RKO (cell line): ENCODE results near the gene XRCC4.
A peak's percentile ranks its signal among the peaks of the same experiment; 100 is the strongest.
"Not testable (repeated sequence)": the region's sequence is repeated elsewhere in the genome, so short reads cannot be mapped to it uniquely, and the experiment has no call there.

Source experiments
- DNase-seq: peaks from one replicate; pipeline ENCODE4 v3.0.0-alpha.2; 2016; ENCODE audit warnings: low spot score

The XRCC4 gene

DNA sequence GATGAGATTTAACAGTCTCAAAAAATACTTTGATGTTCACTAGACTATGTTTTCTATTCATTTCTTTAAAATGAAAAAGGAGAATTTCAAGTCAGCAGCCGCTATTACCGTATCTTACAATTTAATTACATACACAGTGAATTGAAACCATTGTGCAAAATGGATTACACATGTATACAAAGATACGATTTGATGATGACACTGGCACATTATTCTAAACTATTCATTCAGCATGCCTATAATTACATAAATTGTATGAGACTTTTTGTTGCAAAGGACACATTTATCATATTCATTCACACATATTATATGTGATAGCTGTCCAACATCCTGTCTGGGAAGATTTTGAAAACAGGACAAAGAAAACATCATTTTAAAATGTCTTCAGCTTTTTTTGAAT lies 275.9 kb downstream of the XRCC4 start:
- DNase-seq, result no peak

DNA sequence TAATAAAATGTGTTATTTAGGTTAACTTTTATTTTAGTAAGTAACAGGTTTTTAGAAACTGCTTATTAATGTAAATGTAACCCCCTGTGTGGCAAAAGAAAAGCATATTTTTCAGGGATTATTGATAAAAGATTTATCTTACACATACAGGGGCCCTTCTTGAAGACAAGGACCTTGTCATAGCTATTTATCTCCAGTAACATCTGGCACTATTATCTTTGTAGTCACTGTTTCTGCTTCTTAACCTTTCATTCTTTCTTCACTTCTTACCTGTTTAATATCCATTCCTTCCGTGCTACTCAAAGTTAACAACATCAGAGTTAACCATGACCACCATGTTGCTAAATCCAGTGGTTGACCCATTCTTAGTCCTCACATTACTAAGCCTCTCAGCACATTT lies 276.4 kb downstream of the XRCC4 start:
- no peak for DNase-seq

DNA sequence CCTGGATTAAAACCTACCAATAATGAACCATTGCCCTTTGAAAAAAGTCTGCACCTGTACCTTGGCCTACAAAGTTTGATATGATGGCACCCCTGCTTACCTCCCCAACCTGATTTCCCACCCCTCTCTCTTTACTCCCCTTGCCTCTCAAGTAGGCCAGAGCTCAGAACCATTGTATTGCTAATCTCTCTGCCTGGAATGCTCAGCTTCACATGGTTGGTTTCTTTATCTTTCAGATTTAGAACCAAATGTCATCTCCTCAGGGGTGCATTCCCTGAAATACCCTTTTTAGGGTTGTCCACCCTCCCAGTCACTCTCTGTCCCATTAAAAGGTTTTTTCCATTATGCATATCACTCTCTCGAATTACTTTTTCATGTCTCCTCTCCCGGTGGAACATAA lies 277.6 kb downstream of the XRCC4 start:
- no peak for DNase-seq

DNA sequence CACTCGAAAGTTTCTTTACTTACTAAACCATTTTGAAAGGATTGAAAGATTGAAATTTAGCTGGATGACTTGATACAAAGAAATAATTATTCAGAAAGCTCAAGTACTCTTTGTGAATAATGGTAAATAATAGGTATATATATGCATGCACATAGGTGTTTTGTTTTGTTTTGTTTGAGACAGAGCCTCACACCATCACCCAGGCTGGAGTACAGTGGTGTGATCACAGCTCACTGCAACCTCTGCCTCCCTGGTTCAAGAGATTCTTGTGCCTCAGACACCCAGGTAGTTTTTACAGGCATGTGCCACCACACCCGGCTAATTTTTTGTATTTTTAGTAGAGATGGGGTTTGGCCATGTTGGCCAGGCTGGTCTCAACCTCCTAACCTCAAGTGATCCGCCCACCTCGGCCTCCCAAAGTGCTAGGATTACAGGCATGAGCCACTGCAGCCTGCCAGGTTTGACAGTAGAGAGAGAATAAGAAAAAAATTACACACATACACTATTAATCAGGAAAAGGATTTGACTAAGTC lies 278.2 kb downstream of the XRCC4 start:
- not testable (repeated sequence) for DNase-seq

DNA sequence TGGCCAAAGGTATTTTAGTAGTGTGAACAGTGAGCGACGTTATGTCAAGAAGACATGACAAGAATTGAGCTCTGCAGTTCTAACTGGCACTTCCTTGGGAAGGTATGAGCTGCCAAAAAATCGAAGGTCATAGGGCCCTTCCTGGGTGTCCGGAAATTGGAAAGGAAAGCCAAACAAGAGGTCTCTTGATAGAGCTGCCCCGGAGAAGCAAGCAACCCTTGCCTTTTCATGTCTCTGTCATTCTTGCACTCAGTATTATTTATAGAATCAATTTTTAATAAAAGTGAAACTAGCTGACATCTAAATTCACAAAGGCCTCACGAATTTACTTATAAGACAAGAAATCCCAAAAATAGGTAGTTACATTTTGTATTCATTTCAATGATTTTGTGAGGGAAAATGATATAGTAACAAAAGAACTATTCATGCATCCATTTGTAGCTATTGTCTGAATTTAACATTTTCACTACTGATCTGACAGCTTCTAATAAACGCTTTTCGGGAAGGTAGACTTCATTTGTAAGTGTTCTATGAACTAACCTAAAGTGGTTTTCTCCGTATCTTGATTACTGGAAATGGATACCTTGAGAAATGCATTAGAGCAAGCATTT lies 280.4 kb downstream of the XRCC4 start:
- no peak for DNase-seq

DNA sequence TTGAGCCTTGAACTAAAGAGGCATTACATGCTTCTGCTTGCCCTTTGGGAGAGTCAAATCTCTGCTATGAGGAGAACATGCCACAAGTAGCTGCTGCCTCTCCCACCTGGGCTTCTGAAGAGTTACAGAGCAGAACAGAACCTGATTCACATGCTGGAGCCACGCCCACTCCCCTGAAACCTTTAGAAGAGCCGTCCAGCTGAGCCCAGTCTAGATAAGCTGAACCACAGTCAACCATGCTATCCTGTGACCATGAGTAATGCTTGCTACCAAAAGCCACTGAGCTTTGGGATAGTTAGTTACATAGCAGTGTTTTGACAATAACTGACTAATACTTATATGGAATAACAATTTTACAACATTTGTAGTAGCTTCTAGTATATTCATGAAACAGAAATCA lies 283.2 kb downstream of the XRCC4 start:
- no peak for DNase-seq

DNA sequence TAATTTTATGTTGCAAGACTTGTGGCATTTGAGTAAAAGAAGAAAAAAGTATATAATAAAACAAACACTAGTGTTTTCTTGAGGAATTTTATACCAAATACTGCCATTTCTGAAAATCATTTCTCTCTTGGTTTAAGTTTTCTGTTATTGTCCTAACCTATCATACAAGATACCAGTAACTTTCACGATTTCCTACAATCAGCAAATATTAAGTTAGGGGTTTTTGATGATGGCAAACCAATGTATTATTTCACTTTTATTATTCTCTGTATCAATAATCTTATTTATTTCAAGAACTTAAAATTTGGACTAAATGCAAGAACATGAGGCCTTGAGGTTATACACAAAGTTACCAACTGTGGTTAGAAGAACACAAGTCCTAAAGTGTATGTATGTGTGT lies 285.2 kb downstream of the XRCC4 start:
- DNase-seq, result no peak

DNA sequence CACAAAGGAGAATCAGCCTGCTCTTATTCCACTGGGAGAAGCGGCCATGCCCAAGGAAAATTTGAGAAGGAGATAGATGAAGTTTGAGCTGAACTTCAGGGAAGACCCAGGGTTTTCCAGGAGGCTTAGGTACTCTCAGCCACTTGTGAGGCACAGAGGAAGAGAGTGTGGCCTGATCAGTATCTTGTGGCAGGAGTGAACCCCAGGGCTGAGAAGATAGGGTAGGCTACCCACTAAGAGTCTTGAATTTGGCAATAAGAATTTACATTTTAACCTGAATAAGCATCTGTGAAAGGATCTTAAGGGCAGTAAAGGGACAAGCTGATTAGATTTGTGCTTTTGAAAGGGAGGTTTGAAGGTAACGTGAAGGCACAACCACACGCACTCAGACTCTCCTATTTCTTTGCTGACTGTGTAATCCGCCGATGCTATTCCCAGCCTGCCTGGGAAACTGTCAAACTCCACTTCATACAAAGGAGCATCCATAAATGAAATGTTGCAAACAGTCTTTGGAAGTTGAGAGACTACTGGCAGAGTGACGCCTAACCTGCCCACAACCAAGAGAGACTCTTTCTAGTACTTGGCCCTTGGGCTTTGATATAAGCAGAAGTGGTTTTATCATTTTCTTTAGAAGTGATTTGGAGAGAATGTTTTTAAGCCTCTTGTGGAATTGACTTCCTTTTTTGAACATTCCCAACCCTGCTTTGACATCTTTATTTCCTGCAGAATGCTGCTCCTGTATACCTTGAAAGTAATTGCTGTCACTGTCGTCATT lies 286.0 kb downstream of the XRCC4 start:
- no peak for DNase-seq

DNA sequence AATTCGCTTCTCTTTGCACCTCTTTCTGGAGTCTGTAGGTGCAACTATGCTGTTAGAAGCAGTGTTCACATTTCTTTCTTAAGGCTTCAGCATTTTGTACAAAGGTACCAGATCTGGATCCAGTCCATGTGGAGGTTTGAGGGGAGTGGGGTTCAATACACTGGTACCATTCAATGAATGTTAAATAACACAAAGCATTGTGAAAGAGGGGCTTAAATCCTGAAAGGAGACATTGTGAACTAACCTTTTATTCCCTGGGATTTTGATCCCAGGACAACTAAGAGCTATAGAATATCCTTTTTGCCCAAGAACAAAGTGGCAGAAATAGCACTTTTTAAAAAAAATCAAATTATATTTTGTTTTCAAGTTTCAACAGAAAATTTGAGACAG lies 286.5 kb downstream of the XRCC4 start:
- DNase-seq, result no peak

DNA sequence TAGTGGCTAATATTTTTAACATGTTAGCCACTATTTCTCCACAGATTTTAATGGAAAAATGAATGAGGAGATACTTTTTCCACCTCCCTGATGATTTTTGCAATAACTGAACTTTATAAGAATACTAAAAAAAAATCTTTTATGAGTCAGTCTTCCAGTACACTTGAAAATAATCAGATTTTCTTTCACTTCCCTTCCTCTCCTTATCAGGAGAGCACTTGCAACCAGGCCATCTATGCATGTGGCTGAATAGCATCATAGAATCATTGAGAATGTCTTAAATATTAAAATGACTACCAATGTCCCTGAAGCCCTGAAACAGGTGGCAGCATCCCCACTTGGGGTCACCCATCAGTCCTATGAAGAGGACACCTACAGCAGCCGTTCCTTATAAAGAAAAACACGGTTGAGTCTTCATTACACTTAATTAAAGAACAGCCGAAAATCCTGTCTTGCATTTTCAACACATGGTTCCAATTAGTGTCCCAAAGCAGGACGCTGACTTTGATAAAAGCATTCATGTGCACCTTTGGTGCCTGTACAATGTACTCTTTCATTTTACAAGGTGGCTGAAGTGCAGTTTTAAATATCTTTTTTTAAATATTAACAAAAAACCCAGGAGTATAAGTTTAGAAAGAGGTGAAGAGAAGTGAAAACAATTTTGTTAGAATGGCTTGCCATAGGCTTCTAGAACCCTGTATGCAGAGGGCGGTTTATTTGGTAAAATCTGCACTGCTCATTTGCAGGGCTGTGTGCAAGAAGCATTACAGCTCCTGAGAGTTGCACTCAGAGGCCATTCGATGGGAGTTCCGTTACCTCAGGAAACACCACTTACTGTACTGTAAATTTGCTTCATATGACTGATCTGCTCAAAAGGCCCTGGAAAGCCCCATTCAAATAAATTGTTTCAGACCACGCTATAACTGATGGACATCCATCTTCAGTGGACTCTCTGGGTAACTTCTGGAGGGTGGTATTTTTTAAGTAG lies 287.3 kb downstream of the XRCC4 start:
- DNase-seq, result no peak

DNA sequence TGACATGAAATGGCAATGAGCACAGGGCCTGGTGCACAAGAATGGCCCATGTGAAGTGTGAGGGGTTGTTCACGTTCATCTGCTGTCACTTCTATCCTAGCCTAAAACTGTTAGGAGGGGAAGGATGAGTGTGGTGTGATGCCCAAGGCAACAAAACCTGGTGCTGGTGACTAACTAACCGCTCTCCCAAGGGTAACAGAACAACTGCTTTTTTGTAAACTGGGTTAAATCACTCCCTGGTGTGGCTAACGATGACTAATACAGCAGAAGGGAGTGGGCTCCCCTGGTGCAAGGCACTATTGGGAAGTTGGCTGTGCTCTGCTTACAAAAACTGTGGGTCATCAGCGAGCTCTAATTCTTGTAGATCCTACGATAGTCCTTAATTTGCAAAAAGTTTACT lies 291.0 kb downstream of the XRCC4 start:
- no peak for DNase-seq

DNA sequence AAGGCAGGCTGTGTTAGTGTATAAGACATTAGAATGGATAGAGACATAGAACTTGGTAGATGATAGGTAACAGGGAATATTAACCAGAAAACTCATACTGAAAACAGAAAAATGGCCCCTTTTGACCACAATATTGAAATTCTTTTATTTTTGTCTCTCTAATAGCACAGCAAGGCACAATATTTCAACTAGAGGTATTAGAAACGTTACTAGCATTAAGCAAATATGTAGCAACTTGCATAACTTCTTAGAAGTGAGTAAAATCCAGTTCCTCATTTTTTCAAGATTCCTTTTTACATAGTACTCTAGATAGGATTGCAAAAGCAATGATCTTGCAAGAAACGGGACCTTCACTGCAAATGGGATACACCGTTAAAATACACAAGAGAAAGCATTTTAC lies 291.5 kb downstream of the XRCC4 start:
- DNase-seq, result no peak

DNA sequence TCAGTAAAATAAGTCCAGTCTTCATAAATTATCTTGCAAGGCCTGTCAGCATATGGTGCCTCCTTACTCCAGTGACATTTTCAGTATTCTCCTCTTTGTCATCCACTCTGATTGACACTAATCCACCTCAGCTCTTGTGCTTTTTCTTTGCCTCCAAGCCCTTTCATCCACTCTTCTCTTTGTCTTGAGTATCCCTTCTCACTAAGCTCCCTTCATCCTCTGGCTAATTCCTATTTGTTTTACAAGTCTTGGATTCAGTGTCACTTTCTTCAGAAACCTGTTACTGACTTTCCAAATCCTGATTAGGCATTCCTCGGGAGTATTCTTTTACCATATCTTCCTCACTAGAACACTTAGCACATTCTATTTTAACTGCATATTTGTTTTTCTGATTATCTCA lies 293.6 kb downstream of the XRCC4 start:
- no peak for DNase-seq

DNA sequence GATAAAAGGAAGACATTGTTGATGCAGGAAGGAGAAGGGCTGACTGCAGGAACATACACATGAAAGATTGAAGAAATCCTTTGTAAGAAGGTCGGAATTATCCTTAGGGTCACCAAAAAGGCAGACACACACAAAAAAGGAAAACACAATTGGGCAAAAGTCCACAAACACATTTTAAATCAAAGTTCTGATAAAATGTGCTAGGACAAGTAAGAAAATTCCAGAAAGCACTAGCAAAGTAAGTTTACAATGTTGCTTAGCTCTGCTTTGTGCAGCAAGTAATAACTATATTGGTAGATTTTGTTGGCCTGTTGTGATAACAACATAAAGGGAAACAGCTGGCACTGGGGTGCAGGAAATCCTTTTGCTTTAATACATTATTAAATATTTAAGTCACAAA lies 294.4 kb downstream of the XRCC4 start:
- DNase-seq, result no peak

DNA sequence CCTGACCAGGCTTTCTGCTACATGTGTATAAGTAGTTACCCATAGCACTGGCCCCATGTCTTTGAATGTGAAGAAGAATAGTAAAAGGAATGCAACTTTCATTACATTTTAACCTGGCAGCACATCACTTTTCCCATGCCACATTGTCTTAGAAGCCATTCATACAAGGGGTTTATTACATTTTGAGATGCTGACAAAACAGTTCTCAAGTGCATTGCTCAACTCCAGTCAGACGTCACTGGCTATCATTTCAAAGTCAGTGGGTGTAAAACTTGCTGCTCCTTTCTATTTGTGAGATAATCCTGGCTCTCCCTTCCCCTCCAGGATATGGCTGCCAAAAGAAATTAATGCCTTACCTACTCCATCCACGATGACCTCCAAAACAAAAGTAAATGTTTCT lies 297.2 kb downstream of the XRCC4 start:
- DNase-seq, result no peak

DNA sequence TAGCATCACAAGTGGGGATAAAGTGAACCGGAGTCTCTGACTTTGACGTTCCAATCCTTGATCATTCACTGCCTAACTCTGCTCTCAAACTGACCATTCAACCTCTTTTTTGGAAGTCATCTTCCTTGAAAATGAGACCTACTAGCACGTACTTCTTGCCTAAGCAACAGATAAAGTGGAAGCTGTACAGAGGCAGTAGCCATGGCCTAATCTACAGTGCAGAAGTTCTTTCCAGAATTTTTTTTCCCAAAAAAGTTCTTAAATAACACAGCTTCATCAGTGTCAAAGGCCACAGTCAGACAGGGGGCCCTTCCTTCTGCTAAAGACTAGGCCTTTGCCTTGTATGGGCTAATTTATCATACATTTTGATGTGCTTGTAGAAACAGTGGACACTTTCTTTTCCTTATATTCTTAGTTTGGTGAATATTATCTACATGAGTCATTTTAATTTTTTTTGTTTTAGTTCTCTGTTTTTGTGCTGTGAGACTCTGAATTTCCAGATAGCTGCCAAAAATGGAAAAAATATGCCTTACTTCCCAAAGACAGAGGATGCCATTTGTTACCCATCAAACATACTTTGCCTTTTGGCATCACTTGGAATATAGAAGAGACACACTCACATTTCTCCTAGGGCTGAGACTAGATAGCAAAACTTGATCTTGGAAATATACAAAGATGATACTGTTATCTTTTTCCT lies 297.9 kb downstream of the XRCC4 start:
- no peak for DNase-seq

DNA sequence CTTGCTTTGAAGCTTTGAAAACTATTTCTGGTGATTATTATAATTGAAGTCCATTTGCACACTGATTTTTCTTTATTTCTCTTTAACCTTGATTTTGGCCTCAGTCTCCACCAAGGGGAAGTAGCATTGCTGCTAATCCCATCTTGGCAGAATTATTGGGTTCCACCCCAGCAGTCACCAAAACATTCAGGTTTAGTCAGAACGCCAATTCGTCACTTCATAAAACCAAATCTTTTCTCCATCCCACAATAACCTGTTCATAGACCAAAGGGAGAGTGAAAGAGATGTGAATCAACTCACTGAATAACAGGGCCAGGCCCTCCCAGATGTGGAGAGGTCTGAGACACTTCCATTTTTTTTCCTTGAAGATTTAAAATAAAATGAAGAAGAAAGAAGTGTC lies 299.1 kb downstream of the XRCC4 start:
- DNase-seq, result no peak

DNA sequence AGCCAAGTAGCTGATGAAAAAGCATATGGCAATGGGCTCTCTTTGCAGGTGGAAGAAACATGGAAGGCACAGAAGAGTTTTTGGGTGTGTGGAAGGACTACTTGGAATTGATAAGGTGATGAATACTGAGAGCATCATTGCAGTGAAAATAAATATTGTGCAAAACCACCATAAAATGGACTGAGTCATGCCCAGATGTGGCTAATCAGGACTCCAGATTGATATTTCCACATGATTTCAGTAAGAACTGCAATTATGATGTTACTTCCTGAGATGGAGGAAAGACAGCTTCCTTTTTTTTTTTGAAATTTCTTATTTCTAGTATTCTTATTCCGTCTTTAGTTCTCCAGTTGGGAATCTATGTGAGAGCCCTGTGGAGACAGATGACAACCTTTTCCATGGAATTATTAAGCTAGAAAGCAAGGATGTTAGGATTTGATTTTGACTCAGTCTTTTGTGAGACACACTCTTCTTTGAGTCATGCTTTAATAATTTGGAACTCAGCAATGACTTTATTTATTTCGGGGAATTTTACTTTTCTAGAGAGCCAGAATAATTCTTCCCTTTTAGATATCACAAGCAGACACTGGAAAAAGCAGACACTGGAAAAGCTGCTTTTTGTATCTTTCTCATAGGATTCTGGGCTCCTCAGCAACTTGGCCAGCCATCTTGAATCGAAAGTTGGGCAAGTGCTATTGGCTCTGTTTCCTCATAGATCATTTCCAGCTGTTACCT lies 300.0 kb downstream of the XRCC4 start:
- DNase-seq, result peak; percentile 6

DNA sequence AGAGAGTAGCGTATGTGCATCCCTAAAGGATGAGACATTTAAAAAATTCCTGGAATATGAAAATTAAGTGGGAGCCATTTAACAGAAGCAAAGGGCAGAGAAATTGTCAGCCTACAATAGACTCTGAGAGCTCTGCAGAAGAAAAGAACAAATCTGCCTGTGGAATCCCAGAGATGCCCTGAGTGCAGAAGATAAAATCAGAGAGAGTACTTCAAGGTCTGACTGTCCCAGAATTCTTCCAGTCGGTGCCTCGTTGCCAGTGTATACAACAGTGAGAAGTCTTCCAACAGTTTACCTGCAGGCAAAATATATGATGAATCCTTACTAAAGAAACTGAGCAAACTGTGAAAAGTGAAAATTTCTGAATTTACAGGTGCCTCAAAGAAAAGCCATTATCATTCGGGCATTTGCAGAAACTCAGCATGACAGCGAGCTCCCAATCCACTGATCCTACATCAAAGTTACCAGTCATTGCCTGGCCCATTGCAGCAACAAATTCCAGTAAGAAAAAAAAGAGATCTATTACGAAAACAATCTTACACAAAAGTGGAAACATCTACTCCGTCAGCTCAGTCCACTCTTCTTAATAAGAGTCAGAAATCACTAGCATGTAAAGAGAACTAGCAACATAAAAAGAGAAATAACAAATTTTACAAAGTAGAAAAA lies 301.4 kb downstream of the XRCC4 start:
- no peak for DNase-seq

DNA sequence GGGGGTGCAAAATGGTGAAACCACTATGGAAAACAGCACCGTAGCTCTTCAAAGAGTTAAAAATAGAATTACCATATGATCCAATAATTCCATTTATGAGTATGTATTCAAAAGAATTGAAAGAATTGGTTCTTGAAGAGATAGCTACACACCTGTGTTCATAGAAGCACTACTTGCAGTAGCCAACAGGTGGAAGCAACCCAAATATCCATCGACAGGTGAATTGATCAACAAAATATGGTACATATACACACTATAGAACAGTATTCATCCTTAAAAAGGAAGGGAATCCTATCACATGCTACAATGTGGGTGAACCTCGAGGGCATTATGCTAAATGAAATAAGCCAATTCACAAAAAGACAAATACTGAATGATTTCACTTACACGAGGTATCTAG lies 308.5 kb downstream of the XRCC4 start:
- no peak for DNase-seq

DNA sequence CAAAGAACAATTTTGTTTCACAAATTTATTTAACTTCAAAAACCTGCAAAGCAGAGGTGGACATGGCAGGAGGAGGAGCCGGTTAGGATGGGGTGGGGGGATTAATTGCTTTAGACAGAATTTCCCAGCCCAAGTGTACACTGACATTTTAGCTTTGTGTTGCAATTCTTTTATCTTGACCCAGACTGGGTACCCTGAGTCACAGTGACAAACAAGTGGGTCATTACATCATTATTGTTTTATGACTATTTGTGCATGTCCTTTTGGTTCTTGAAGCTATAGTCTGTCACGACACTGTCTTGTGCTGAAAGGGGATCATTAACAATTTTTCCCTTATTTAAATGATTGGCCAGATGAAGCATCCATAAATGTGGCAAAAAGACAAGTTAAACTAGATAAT lies 309.7 kb downstream of the XRCC4 start:
- no peak for DNase-seq
